Stimulated activated CD4-positive, alpha-beta T cell treated with anti-CD3 and anti-CD28 coated beads, Interleukin-15, amount 100 ng/mL, for 1 hour (primary cell): ENCODE measurements around the gene PPP2R3A.

ENCODE experiments used
- DNase-seq, 2 donors: peaks; one replicate each; pipeline ENCODE4 v3.0.0-alpha.2; 2020; ENCODE audit warnings: low read depth in 1 of 2, low spot score in 1 of 2

The PPP2R3A gene

DNA sequence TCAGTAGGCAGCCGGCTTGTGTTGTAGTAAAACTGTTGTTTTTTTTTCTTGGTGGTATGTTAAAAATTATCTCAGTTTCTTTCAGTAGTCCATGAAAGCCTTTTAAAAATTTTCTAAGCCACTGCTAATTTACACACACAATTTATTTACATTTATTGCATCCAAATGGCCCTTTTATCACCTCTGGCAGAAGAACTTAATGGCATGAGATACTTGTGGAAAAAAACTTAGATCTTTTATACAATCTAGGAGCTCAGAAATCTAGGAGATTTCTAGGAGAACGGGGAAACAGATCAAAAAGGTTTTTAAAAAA lies 1.4 kb downstream of the PPP2R3A start:
- no peak for DNase-seq

DNA sequence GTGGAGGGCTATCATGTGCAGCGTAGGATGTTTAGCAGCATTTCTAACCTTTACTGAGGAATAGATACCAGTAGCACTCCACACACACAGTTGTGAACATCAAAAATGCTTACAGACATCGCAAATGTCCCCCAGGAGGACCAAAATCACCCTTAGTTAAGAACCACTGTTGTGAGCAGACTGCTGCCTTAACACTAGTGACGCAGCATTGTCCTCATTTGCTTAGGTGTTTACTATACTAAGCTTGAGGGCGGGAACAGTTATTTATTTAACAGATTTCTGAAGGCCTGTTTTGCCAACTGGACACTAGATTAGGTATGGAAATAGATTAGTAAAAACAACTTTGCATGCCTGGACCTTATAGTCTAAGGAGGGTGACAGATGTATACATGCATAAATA lies 2.3 kb downstream of the PPP2R3A start:
- no peak for DNase-seq

GRCh38 chr3:135970506-135971116 lies 5.1 kb downstream of the PPP2R3A start:
- no peak for DNase-seq

DNA sequence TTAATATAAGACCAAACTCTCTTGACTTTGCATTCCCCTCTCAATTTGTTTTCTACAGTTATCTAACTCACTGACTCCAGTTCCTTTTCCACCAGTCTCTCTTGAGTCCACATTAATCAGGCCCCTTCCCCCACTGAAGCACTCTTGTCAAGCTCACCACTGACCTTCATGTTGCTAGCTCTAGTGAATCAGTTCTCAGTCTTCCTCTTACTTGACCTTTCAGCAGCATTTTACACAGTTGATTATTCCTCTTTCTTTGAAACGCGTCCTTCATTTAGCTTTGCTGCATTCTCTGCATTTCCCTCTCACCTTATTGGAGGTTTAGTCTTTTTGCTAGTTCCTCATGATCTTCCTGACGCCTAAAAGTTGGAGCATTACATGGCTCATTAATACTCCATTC lies 8.3 kb downstream of the PPP2R3A start:
- DNase-seq: no peak

DNA sequence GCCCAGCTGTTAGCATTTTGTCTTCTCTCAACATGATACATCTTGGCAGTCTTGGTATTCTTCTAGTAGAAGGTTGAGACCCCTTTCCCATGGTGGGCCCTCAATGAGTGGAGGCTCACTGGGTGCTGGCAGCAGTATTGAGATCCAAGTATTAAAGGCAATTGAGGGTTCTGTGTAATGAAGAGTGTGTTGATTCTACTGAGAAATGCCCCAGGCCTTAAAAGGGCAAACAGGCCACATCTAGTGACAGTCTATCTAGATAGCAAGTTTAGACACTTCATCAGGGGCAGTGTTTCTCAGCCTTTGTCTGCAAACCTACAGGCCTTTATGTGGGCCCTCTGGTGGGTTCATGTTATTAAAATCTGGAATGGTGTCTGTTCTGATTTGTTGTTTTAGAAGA lies 9.5 kb downstream of the PPP2R3A start:
- DNase-seq: no peak

DNA sequence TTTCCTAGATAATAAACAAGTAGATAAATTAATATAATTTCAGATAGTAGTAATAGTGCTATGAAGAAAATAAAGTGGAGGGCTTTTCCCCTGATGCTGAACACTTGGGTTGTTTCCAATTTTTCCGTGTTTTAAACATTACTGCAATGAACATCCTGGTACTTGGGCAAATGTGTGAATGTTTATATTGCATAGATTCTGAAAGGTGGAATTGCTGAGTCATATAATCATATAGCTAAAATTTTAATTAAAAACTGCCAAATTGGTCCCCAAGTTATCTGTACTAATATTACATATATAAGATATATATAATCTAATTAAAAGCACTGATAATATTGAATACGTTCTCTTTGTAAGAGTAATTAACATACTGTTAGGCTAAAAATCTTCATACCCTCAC lies 10.0 kb downstream of the PPP2R3A start:
- DNase-seq: no peak

GRCh38 chr3:135980343-135980742 lies 14.8 kb downstream of the PPP2R3A start:
- no peak for DNase-seq

- DNase-seq: no peak
Observed at GRCh38 chr3:135981701-135982403, 16.3 kb downstream of the PPP2R3A start.

DNA sequence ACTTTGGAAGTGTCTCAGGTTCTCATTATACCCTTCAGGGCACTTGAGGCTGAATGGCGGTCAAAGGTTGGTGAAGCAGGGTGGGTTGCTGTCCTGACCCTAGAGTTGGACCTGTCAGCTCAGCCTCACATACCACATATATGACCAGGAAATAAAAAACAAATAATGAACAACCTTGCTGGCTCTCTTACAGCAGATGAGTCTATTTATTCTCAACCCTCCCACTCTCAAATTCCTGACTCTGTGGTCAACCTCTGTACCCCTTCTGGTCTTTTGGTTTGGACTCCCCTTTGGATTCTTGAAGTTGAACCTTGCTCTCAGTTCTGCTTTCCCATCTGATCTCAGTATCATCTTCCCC lies 16.9 kb downstream of the PPP2R3A start:
- no peak for DNase-seq

GRCh38 chr3:135982922-135983581 lies 17.5 kb downstream of the PPP2R3A start:
- no peak for DNase-seq

- DNase-seq: no peak
Observed at GRCh38 chr3:135987661-135988060, 22.1 kb downstream of the PPP2R3A start.

- DNase-seq: no peak
Observed at GRCh38 chr3:135989242-135989641, 23.7 kb downstream of the PPP2R3A start.

DNA sequence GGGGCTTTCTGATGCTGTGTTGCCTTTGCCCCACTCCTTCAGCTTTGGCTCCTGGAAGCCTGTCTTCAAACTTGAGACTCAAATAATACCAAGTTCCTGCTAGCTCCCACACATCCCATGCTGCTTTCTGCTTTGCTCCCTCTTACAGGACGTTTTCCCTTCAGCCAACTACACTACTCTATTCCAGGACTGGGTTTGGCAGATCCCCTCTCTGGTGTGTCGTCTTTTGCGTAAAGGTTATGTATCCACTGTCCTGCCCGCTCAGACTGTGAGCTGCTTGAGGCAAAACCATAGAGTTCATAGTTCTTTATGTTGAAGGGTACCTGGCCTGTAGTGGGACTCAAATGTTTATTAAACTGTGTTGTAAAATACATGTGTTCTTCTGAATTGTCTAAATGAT lies 25.4 kb downstream of the PPP2R3A start:
- DNase-seq: no peak

GRCh38 chr3:135991621-135992020 lies 26.1 kb downstream of the PPP2R3A start:
- no peak for DNase-seq

DNA sequence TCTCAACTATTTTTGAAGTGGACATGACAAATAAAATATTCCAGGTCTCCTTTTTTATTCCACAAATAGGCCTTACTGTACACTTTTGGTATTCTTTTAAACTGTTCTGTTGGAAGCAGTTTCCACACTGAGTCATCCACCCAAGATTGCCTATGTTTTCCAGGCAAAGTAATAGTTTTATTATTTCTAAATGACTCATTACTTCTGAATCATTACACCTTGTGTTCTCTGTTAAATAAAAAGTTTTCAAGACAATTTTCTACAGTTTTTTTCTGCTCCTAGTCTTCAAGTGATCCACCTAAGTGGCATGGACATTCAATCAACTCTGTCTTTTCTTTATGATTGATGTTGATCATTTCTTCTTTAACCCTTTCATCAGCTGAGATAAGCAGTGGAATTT lies 26.5 kb downstream of the PPP2R3A start:
- DNase-seq: no peak

DNA sequence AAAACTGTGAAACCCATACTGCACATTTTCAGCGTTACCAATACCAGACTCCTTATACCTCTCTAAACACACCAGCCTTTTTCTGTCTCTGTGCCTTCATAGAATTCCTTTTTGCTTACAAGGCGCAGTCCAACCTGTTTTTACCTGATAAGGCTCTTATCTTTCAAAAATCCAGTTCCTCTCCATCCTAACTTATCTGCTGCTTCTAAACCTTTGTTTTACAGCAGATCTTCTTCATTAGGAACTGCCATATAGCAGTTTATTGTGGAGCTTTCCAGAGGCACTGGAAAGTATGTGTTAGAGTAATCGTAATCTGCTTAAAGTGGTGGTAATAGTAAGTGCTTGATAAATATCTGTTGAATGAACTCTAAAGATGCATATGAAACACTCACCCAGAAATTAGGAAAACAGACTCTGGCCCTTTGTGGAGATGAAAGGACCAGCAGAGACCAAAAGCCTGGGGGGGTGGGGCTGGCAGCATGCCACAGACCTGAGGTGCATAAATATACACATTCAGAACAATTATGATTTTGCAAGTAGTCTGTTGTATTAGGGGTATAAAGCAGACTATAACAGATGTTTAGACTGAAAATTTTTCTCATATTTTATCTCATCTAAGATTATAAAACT lies 29.3 kb downstream of the PPP2R3A start:
- no peak for DNase-seq

GRCh38 chr3:135995766-135996165 lies 30.2 kb downstream of the PPP2R3A start:
- DNase-seq: no peak

DNA sequence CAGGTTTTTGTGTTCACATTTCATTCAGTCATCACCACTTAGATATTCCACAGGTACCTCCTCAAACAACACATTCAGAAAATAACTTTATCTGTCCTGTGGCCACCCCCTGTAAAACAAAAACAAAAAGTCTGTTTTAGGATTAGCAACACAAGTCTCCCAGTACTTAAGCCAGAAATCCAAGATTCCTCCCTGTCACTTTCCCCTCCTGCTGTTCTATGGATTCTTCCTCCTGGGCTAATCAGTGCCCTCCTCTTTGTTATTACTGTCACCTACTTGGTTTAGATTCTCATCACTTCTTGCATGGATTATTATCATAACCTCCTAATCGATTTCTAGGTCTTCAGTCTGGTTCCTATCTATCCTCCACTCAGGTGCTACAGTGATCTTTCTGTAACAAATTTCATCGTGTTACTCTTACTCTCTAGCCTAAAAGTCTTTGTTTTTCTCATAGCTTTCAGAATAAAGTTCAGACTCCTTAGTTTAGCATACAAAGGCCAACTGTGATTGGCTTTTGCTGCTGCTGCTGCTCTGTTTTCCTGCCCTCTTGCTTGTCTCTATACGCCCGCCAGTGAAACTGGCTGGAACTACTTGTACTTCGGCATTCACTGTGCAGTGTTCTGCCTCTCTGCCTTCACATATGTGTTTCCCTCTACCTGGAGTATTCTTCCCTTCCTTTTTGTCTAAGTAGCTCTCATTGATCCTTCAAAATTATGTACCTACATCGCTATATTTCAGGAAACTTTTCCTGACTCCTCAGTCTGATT lies 32.2 kb downstream of the PPP2R3A start:
- DNase-seq: no peak

- DNase-seq: no peak
Observed at GRCh38 chr3:136008221-136008620, 42.7 kb downstream of the PPP2R3A start.

GRCh38 chr3:136008732-136009470 lies 43.4 kb downstream of the PPP2R3A start:
- no peak for DNase-seq

DNA sequence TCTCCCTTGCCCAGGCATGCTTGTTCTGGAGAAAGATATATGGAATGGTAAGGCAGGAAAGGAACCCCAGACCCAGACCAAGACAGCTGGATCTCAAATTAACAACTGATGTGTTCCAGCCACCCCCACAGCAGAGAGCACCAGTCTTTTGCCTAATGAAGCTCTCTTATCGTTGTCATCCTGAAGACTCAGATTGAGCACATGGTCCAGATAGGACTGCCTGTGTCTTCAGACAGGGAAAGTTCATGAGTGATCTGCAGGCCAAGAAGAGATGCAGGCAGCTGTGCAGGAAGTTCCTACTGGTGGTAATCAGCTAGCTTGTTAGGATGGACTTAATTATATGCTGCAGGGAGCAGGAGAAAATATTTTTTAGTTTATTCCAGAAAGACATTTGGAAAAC lies 53.3 kb downstream of the PPP2R3A start:
- no peak for DNase-seq
